ENCODE data around the gene LARP4B.

GRCh38 chr10:873020-873419, 58.5 kb downstream of the LARP4B start:
- TF ChIP-seq CTCF (IDR thresholded peaks at IDR 0.05; ENCODE audit: insufficient read depth, low read depth, low read length), result no peak
- no peak for TF ChIP-seq EZH2 (IDR thresholded peaks at IDR 0.05; ENCODE audit: insufficient read depth, low read length)

Measured in astrocyte (in vitro differentiated cells and primary cell).